Lung (tissue), 12 donors: ENCODE results near the gene HOXB8. TPM values are rescaled to one million over a fixed set of nuclear protein-coding genes. Genes with fewer than 3 reads are reported as not detected.

Source experiments
- ATAC-seq: fragments of 200-7000 bp; cut with Tn5 transposase; one replicate; pipeline ENCODE4 v1.9.1; 2020; ENCODE audit warnings: moderate number of reproducible peaks; ENCODE audit not compliant: insufficient read depth, low FRiP score
- DNase-seq, 3 donors: peaks; one replicate each; pipeline ENCODE4 v3.0.0-alpha.2; 2013 to 2017
- H3K27ac ChIP-seq, 2 donors: one replicate each; pipeline ENCODE4 v1.5.1; 2013; ENCODE audit warnings: mild to moderate bottlenecking in 2 of 2, moderate library complexity in 2 of 2, control low read depth in 1 of 2, inconsistent platforms in 1 of 2, low read depth in 1 of 2, low read length in 1 of 2
- H3K27me3 ChIP-seq, 3 donors: one replicate each; pipeline ENCODE4 v1.5.1; 2013; ENCODE audit warnings: low read length in 2 of 3; ENCODE audit not compliant: control insufficient read depth in 3 of 3, insufficient read depth in 3 of 3
- H3K36me3 ChIP-seq, 4 donors: one replicate each; pipeline ENCODE4 v1.5.1; 2013; ENCODE audit warnings: low read length in 4 of 4, mild to moderate bottlenecking in 1 of 4, moderate library complexity in 1 of 4; ENCODE audit not compliant: control insufficient read depth in 4 of 4, insufficient read depth in 4 of 4
- H3K4me1 ChIP-seq, 5 donors: one replicate each; pipeline ENCODE4 v1.5.1; 2013; ENCODE audit warnings: low read length in 5 of 5, mild to moderate bottlenecking in 2 of 5, moderate library complexity in 1 of 5; ENCODE audit not compliant: control insufficient read depth in 5 of 5, insufficient read depth in 5 of 5
- H3K4me3 ChIP-seq: one replicate; pipeline ENCODE4 v1.5.1; 2013; ENCODE audit warnings: mild to moderate bottlenecking, control low read depth, moderate library complexity
- H3K9ac ChIP-seq, 2 donors: one replicate each; pipeline ENCODE4 v1.5.1; 2013; ENCODE audit warnings: low read length in 2 of 2, control low read depth in 1 of 2; ENCODE audit not compliant: insufficient read depth in 1 of 2
- H3K9me3 ChIP-seq, 4 donors: one replicate each; pipeline ENCODE4 v1.5.1; 2013; ENCODE audit warnings: low read length in 3 of 4, mild to moderate bottlenecking in 1 of 4, moderate library complexity in 1 of 4; ENCODE audit not compliant: control insufficient read depth in 4 of 4, insufficient read depth in 3 of 4
- WGBS, 2 donors: extraction: QIAGEN DNeasy Blood & Tissue Kit; methylation state at CpG; one replicate each; pipeline ENCODE4 v1.1.7; 2013; 5-methylcytosine and 5-hydroxymethylcytosine counted together
- polyA plus RNA-seq, 2 donors: library from polyadenylated mRNA; stranded (reverse); fragments of 200-250 nt; gene quantifications; one replicate each; pipeline ENCODE4 v1.2.1, GENCODE V29; 2013
- total RNA-seq, 2 donors: library from RNA; depleted of rRNA in 1 of 2; stranded (reverse); fragments of >200 nt in 1 of 2; gene quantifications; one replicate each; pipeline ENCODE4 v1.2.1, GENCODE V29; 2014 to 2021
- TF ChIP-seq, protein P1 (sequence below): IDR thresholded peaks from 2 replicates; pipeline ENCODE4 v1.5.1; 2012; ENCODE audit warnings: mild to moderate bottlenecking; ENCODE audit errors: control extremely low read depth, extremely low read depth
- donor health status: control.
- donor health status: control.
- donor health status: Bipolar disorder and iron deficiency.
- donor health status: healthy.
- donor health status: DM: yes; HTN: yes; CAD: no.

Gene HOXB8
- total and polyA plus RNA-seq, 4 donors = 0.08 to 0.31 (median 0.10) TPM; not detected in 1

DNA sequence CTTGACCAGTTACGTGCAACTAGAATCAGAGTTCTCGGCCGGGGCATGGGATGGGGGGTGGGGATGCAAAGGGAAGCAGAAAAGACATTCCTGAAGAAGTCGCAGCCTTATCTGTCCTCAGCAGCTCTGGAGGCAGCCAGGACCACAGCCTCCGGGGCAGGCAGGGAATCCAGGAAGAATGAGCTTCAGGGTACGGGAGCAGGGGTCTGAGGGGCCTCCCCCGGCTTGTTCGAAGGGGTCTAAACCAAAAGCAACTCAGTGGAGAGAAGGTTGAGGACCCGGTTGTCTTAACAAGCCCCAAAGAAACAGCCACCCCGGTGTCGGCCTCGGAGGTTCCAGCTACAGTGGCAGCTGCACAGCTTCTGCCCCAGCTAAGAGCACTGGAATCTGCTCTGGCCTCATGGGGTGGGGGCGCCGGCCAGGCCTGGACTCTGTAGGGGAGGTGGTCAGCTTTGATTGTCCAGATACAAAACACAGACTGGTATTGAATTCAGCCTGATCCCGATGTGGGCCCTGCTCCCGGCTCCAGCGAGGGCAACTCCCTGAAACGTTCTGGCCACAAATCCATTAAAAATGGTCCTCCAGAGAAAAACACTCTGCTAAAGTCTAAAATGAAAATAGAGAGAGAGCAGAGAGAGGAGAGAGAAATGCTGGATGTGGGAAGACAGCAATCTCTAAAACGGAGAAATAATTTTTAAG is 44.6 kb downstream of the HOXB8 start:
- peaks cover 0 to 3% (median 0%) of the 10 kb centered on the region in 4 donors for H3K9me3 ChIP-seq
- peak; percentile 77 to 87 (median 83) for DNase-seq
- H3K4me1 ChIP-seq = peaks cover 0 to 91% (median 10%) of the 10 kb centered on the region in 5 donors
- no peak overlapping the region for H3K4me3 ChIP-seq
- H3K9ac ChIP-seq = peak overlapping the region; percentile 59 to 96
- TF ChIP-seq, protein P1, sequence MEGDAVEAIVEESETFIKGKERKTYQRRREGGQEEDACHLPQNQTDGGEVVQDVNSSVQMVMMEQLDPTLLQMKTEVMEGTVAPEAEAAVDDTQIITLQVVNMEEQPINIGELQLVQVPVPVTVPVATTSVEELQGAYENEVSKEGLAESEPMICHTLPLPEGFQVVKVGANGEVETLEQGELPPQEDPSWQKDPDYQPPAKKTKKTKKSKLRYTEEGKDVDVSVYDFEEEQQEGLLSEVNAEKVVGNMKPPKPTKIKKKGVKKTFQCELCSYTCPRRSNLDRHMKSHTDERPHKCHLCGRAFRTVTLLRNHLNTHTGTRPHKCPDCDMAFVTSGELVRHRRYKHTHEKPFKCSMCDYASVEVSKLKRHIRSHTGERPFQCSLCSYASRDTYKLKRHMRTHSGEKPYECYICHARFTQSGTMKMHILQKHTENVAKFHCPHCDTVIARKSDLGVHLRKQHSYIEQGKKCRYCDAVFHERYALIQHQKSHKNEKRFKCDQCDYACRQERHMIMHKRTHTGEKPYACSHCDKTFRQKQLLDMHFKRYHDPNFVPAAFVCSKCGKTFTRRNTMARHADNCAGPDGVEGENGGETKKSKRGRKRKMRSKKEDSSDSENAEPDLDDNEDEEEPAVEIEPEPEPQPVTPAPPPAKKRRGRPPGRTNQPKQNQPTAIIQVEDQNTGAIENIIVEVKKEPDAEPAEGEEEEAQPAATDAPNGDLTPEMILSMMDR = no peak
- H3K27ac ChIP-seq = peak overlapping the region in 1 of 2 donors; percentile 76
- 27 to 51% methylated on average over 19 of the region's 19 CpGs for WGBS, 2 donors
- H3K27me3 ChIP-seq = peaks cover 0 to 72% (median 2%) of the 10 kb centered on the region in 3 donors
- H3K36me3 ChIP-seq = peaks cover 0 to 24% (median 1%) of the 10 kb centered on the region in 4 donors
- no peak for ATAC-seq

DNA sequence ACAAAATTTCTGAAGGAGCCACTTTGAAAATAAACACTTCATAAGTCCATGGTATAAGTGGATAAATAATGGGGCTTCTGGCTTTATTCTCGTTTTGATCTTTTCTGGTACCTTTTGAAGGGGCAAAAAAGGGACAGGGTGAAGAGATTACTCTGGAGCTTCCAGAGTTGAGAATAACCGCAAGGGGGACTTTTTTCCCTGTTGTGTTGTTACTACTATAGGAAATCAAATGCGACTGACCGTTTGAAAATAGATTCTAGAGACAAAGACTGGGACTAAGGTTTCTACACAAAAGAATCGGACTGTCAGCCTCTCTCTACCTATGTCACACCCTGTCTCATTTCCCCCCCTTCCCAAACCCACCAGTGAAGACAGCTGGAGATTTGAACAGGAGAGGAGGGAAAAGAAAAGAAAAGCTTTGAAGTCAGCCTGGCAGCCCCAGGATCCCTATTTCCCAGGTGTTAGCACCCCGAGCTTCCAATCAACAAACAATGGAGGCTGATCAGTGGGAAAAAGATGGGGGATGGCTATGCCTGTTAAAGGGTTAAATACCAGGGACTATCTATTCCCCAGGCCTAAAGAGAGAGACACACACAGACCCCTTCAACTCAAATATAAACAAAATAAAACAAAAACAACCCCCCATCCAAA is 45.3 kb downstream of the HOXB8 start:
- peak overlapping the region in 1 of 2 donors; percentile 76 for H3K27ac ChIP-seq
- H3K4me3 ChIP-seq = no peak overlapping the region
- H3K4me1 ChIP-seq = peaks cover 0 to 92% (median 12%) of the 10 kb centered on the region in 5 donors
- peak overlapping the region; percentile 59 to 96 for H3K9ac ChIP-seq
- peak in 2 of 3 donors; percentile 79 to 86 for DNase-seq
- 42 to 54% methylated on average over 6 of the region's 6 CpGs for WGBS, 2 donors
- peaks cover 0 to 71% (median 2%) of the 10 kb centered on the region in 3 donors for H3K27me3 ChIP-seq
- peaks cover 0 to 3% (median 0%) of the 10 kb centered on the region in 4 donors for H3K9me3 ChIP-seq
- ATAC-seq = no peak
- TF ChIP-seq, protein P1 = no peak
- peaks cover 0 to 26% (median 2%) of the 10 kb centered on the region in 4 donors for H3K36me3 ChIP-seq

DNA sequence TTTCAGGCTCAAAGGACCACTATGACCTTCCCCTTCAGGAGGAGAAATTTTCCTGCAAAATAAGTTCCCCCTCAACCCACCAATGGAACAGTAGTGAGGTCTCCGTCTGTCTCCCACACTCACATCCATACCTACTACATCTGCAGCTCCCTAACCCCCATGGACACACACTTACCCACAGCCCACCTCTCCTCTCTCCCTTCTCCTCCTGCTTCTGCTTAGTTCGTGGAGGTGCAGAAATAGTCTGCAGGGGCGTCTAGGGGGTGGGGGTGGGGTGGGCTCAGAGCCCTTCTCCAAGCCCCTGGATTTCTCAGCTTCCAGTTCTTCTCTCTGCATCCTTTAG is 45.9 kb downstream of the HOXB8 start:
- Histone ChIP-seq H3K36me3 (peaks cover 0 to 21% (median 2%) of the 10 kb centered on the region in 4 donors), H3K9me3 (peaks cover 0 to 3% (median 0%) of the 10 kb centered on the region in 4 donors), H3K27me3 (peaks cover 0 to 73% (median 0%) of the 10 kb centered on the region in 3 donors), H3K9ac (peak overlapping the region; percentile 28 to 96), H3K4me3 (no peak overlapping the region), H3K4me1 (peaks cover 0 to 88% (median 12%) of the 10 kb centered on the region in 5 donors), H3K27ac (peak overlapping the region in 1 of 2 donors; percentile 12)
- 25 to 46% methylated on average over 3 of the region's 3 CpGs for WGBS, 2 donors
- TF ChIP-seq, protein P1 = no peak
- DNase-seq (no peak), ATAC-seq (no peak)
